ENCODE results near the gene KLK3. TPM values are rescaled to one million over a fixed set of nuclear protein-coding genes. Genes with fewer than 3 reads are reported as not detected.

Gene KLK3
- total and polyA plus RNA-seq, 2 of the 8 experiments (the other 6 are each of a cell fraction or from before 2014, with no cell fraction given) = 0.08 TPM; not detected in 1

DNA sequence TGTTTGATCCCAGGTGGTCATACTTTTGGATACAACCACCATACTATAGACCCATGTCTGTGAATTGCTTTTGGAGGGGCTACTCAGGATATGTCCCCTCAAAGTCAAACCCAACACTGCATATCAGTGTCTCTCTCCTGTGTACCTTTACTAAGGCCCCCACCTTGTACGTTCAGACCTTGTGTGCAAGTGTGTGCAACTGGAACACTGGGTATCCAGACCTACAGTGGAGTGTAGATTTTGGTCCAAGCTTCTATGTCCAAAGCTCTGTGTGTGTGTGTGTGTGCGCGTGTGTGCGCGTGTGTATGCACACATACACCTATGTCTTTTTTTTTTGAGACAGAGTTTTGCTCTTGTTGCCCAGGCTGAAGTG lies 36.5 kb downstream of the KLK3 start:
- H3K4me1 ChIP-seq (replicated peaks in 1 of 4; ENCODE audit: control insufficient read depth in 3 of 4, insufficient read depth in 4 of 4, low read length in 3 of 4) = no peaks in the 10 kb centered on the region
- no peak overlapping the region for H2BK20ac ChIP-seq (ENCODE audit: low read length)
- peaks cover 0 to 4% (median under 1%) of the 10 kb centered on the region in 4 experiments; a peak in 2 of 7 replicates for H3K27me3 ChIP-seq (replicated peaks in 1 of 4; ENCODE audit: control insufficient read depth in 3 of 4, extremely low read depth in 1 of 4, insufficient read depth in 3 of 4, low read length in 3 of 4)
- no peaks in the 10 kb centered on the region for H3K79me1 ChIP-seq (ENCODE audit: low read depth, low read length)
- CTCF ChIA-PET (ENCODE audit: partially characterized antibody) = interaction anchor here (1.0 to 4.7 kb wide), 4 partner anchors 10 to 20 kb away, joined by 4 to 29 read pairs (median 10); no protein-coding TSS in a partner anchor
- FAIRE-seq (no peak), DNase-seq (ENCODE audit: low read depth in 1 of 2, low spot score in 2 of 2) (no peak)
- no peak overlapping the region for H3K27ac ChIP-seq (ENCODE audit: low read depth, low read length)
- H2BK12ac ChIP-seq (ENCODE audit: low read depth, low read length) = no peak overlapping the region
- H3K36me3 ChIP-seq (ENCODE audit: control insufficient read depth in 2 of 4, insufficient read depth in 4 of 4, low read length in 3 of 4) = no peaks in the 10 kb centered on the region
- H4K5ac ChIP-seq (ENCODE audit: insufficient read length, low read depth, low read length) = no peak overlapping the region
- WGBS, 2 experiments (ENCODE audit: extremely low coverage in 1 of 2, insufficient coverage in 1 of 2, insufficient read length in 1 of 2, insufficient replicate concordance in 2 of 2, low coverage in 1 of 2, low lambda C conversion rate in 2 of 2, missing lambda C conversion rate in 1 of 2) = 89% methylated on average over 5 of the region's 5 CpGs; no CpG with 5 or more reads in 1 of the 2 experiments
- no peak overlapping the region for H2BK120ac ChIP-seq (replicated peaks; ENCODE audit: low read depth, low read length)
- no peak overlapping the region for H3K14ac ChIP-seq (ENCODE audit: insufficient read length)
- H3K23ac ChIP-seq (ENCODE audit: insufficient read length) = no peak overlapping the region
- TF ChIP-seq CEBPB (IDR thresholded peaks at IDR 0.05; ENCODE audit: low read depth, low read length) = no peak
- H2AK5ac ChIP-seq (ENCODE audit: low read depth, low read length) = no peak overlapping the region
- peaks cover 23 to 30% of the 10 kb centered on the region in 2 experiments for H3K9me3 ChIP-seq (ENCODE audit: insufficient read depth in 2 of 2, low read depth in 1 of 2, low read length in 1 of 2)
- no peak overlapping the region for H2AFZ ChIP-seq (ENCODE audit: low read length)
- POLR2A ChIA-PET (ENCODE audit: partially characterized antibody) = interaction anchor here (0.9 to 1.6 kb wide), 3 partner anchors 88 to 93 kb away, joined by 3 to 5 read pairs (median 3); no protein-coding TSS in a partner anchor
- H4K8ac ChIP-seq (ENCODE audit: extremely low read depth, insufficient read depth, low read length) = no peak overlapping the region
- H3K23me2 ChIP-seq (ENCODE audit: low read depth, low read length) = no peaks in the 10 kb centered on the region; the same call in 1 of the 2 replicates
- H2BK15ac ChIP-seq (ENCODE audit: low read length) = no peak overlapping the region
- no peak overlapping the region for H3K9ac ChIP-seq (replicated peaks in 1 of 4; ENCODE audit: extremely low read depth in 1 of 4, low read depth in 3 of 4, low read length in 3 of 4)
- no peak overlapping the region for H3K18ac ChIP-seq (ENCODE audit: extremely low read depth, low read length)
- no peak overlapping the region for H2BK5ac ChIP-seq (ENCODE audit: low read depth, low read length)
- H3K4ac ChIP-seq (replicated peaks; ENCODE audit: insufficient read length, low read depth, low read length) = no peak overlapping the region
- H3K56ac ChIP-seq (replicated peaks; ENCODE audit: insufficient read length, low read depth, low read length) = no peak overlapping the region
- H4K20me1 ChIP-seq (replicated peaks in 1 of 2; ENCODE audit: control insufficient read depth in 1 of 2, insufficient read depth in 2 of 2, low read length in 2 of 2) = no peaks in the 10 kb centered on the region
- no peak overlapping the region for H4K91ac ChIP-seq (replicated peaks; ENCODE audit: insufficient read length, low read length)
- no peak overlapping the region for H3K4me3 ChIP-seq (ENCODE audit: extremely low read depth in 1 of 4, insufficient read depth in 2 of 4, low read depth in 3 of 4, low read length in 4 of 4)
- H3K79me2 ChIP-seq (ENCODE audit: control insufficient read depth in 1 of 2, insufficient read depth in 2 of 2, low read length in 2 of 2) = no peaks in the 10 kb centered on the region
- H3K4me2 ChIP-seq (ENCODE audit: insufficient read depth in 1 of 2, low read depth in 2 of 2, low read length in 2 of 2) = no peak overlapping the region

Data from H1 (cell line).